GM12878 (cell line): ENCODE data around the gene PLEKHG4B. TPM values are rescaled to one million over a fixed set of nuclear protein-coding genes. Genes with fewer than 3 reads are reported as not detected.

Source experiments
- ATAC-seq: fragments of 200-7000 bp; cut with Tn5 transposase; 3 replicates; pipeline ENCODE4 v1.9.1; 2020; ENCODE audit warnings: mild to moderate bottlenecking, moderate library complexity
- BruUV-seq: library from RNA; stranded (reverse); fragments of 400-500 nt; replicated peaks from 2 replicates; lab custom pipeline; 2021; lab: Mats Ljungman, UMichigan
- CTCF ChIA-PET: fragments of 300-600 bp; sonication (Branson Sonifier 250); formaldehyde crosslinking; extraction: SDS; loops from one replicate; lab custom pipeline; 2021; ENCODE audit warnings: inconsistent platforms; lab: Yijun Ruan, JAX
- POLR2A ChIA-PET: fragments of 350-600 bp; formaldehyde crosslinking; extraction: SDS; loops from one replicate; lab custom pipeline; 2021; ENCODE audit warnings: inconsistent platforms; lab: Charles Lee
- RAD21 ChIA-PET: fragments of 300-600 bp; sonication (Branson Sonifier 250); formaldehyde crosslinking; loops from one replicate; lab custom pipeline; 2023; ENCODE audit warnings: antibody characterized with exemption; ENCODE audit not compliant: unreplicated experiment; lab: Charles Lee
- SMC1A ChIA-PET: fragments of 300-600 bp; sonication (Branson Sonifier 250); formaldehyde crosslinking; loops from one replicate; lab custom pipeline; 2023; ENCODE audit not compliant: unreplicated experiment, uncharacterized antibody; lab: Charles Lee
- DNase-seq: peaks from one replicate; pipeline ENCODE4 v3.0.0-alpha.2; 2011; ENCODE audit warnings: low read depth, low spot score
- FAIRE-seq: peaks from 3 replicates; lab custom pipeline; 2011; peaks lifted over from hg19 to GRCh38; lab: Jason Lieb, UNC
- H2AFZ ChIP-seq: 2 replicates; pipeline ENCODE4 v1.6.0; 2011; ENCODE audit warnings: low read depth, low read length, control low read depth; ENCODE audit not compliant: control insufficient read depth
- H3K27ac ChIP-seq: 2 replicates; pipeline ENCODE4 v1.5.1; 2011; ENCODE audit warnings: control low read depth; ENCODE audit not compliant: control insufficient read depth, insufficient read depth
- H3K27me3 ChIP-seq, 2 experiments: replicated peaks in 1 of 2; 2 replicates each; pipeline versions ENCODE4 v1.6.0 to v1.6.1; 2011; ENCODE audit warnings: low read length in 1 of 2; ENCODE audit not compliant: control insufficient read depth in 2 of 2, insufficient read depth in 2 of 2
- H3K36me3 ChIP-seq, 2 experiments: 2 replicates each; pipeline ENCODE4 v1.5.1; 2011; ENCODE audit warnings: low read length in 1 of 2; ENCODE audit not compliant: control insufficient read depth in 2 of 2, insufficient read depth in 2 of 2
- H3K4me1 ChIP-seq: 2 replicates; pipeline ENCODE4 v1.6.1; 2011; ENCODE audit warnings: mild to moderate bottlenecking, low read length, moderate library complexity, mixed read lengths; ENCODE audit not compliant: control insufficient read depth, insufficient read depth
- H3K4me2 ChIP-seq: 2 replicates; pipeline ENCODE4 v1.6.0; 2011; ENCODE audit warnings: control low read depth; ENCODE audit not compliant: control insufficient read depth, insufficient read depth
- H3K4me3 ChIP-seq: fragments of 200-600 bp; sonication (generic); 2 replicates; pipeline ENCODE4 v1.5.1; 2016
- H3K79me2 ChIP-seq: 2 replicates; pipeline ENCODE4 v1.6.0; 2011; ENCODE audit warnings: low read length; ENCODE audit not compliant: control insufficient read depth, insufficient read depth
- H3K9ac ChIP-seq: 2 replicates; pipeline ENCODE4 v1.8.0; 2011; ENCODE audit warnings: low read length, control low read depth, mixed read lengths; ENCODE audit not compliant: control insufficient read depth, insufficient read depth
- H3K9me3 ChIP-seq: replicated peaks from 3 replicates; pipeline ENCODE4 v1.5.1; 2011; ENCODE audit warnings: mild to moderate bottlenecking, low read length; ENCODE audit not compliant: control insufficient read depth, insufficient read depth
- H4K20me1 ChIP-seq: 2 replicates; pipeline ENCODE4 v1.6.0; 2011; ENCODE audit not compliant: control insufficient read depth, insufficient read depth
- ASH2L ChIP-seq: fragments of 300-600, 200-600 bp; sonication (generic); IDR thresholded peaks from 2 replicates; pipeline ENCODE4 v1.6.1; 2017; ENCODE audit warnings: low read depth, mild to moderate bottlenecking, borderline replicate concordance
- ATF7 ChIP-seq: fragments of 450-650 bp; IDR thresholded peaks from 2 replicates; pipeline ENCODE4 v1.6.1; 2016; ENCODE audit warnings: low read depth, mild to moderate bottlenecking
- HCFC1 ChIP-seq: fragments of 150-350 bp; IDR thresholded peaks from 2 replicates; pipeline ENCODE4 v1.6.1; 2014; ENCODE audit warnings: low read length
- HDAC2 ChIP-seq: fragments of 200-600 bp; sonication (generic); IDR thresholded peaks from 2 replicates; pipeline ENCODE4 v1.6.1; 2017
- NFIC ChIP-seq: IDR thresholded peaks from 2 replicates; pipeline ENCODE4 v1.6.1; 2012; ENCODE audit warnings: low read depth, mild to moderate bottlenecking, inconsistent platforms, low read length, moderate library complexity
- SKIL ChIP-seq: fragments of 450-650 bp; IDR thresholded peaks from 2 replicates; pipeline ENCODE4 v1.6.1; 2017; ENCODE audit warnings: mild to moderate bottlenecking, low read depth, inconsistent platforms; ENCODE audit not compliant: poor library complexity, severe bottlenecking
- SREBF1 ChIP-seq: IDR thresholded peaks from 2 replicates; pipeline ENCODE4 v1.6.1; 2012; ENCODE audit warnings: mild to moderate bottlenecking, low read length
- WGBS: methylation state at CpG from one replicate; pipeline ENCODE4 v1.1.6; 2016; ENCODE audit warnings: low lambda C conversion rate; ENCODE audit not compliant: insufficient replicate concordance, insufficient coverage; ENCODE audit errors: missing lambda C conversion rate; 5-methylcytosine and 5-hydroxymethylcytosine counted together
- in situ Hi-C: fragments of 300-500 bp; cut with MboI; formaldehyde crosslinking; loops from 9 replicates; pipeline ENCODE4 v1.14.3; 2018; ENCODE audit warnings: mixed read lengths
- intact Hi-C: fragments of 100-400 bp; cut with micrococcal nuclease; formaldehyde crosslinking; loops from one replicate; pipeline ENCODE4 v1.14.2; 2022; ENCODE audit not compliant: unreplicated experiment
- polyA plus RNA-seq, 11 experiments: library from polyadenylated mRNA; depleted of rRNA in 4 of 11; unstranded in 6 of 11; stranded (reverse) in 5 of 11; fragments of >200 nt; fragmentation: Nextera tagmentation in 4 of 11; fragmentation: Illumina TruSeq in 1 of 11; extraction: Ambion mirVana in 4 of 11; extraction: Trizol in 1 of 11; gene quantifications; 1 replicate in 1 of 11; 2 replicates in 10 of 11; pipeline versions ENCODE4 v1.2.1 to v1.2.3, GENCODE V29; 2011 to 2016; ENCODE audit warnings: inconsistent platforms in 2 of 11, missing spikeins in 2 of 11, low read depth in 1 of 11
- total RNA-seq, 4 experiments: library from RNA; depleted of rRNA in 3 of 4; stranded (reverse); fragments of >200 nt in 3 of 4; fragmentation: Illumina TruSeq in 1 of 4; extraction: Trizol in 1 of 4; gene quantifications; 2 replicates each; pipeline versions ENCODE4 v1.2.1 to v1.2.3, GENCODE V29; 2013 to 2021

PLEKHG4B gene
- total and polyA plus RNA-seq, 10 of the 15 experiments (the other 5 are each of a cell fraction or from before 2014, with no cell fraction given), result under 0.01 to 0.05 (median 0.01) TPM; not detected in 6

- Histone ChIP-seq H3K79me2 (no peaks in the 10 kb centered on the region), H4K20me1 (no peaks in the 10 kb centered on the region; the same call in 1 of the 2 replicates), H3K4me1 (no peaks in the 10 kb centered on the region), H3K4me2 (no peak overlapping the region), H3K9ac (no peak overlapping the region), H3K27ac (no peak overlapping the region), H3K4me3 (no peak overlapping the region), H3K9me3 (no peaks in the 10 kb centered on the region), H2AFZ (no peak overlapping the region), H3K27me3 (no peaks in the 10 kb centered on the region), H3K36me3 (peaks cover 6 to 8% of the 10 kb centered on the region in 2 experiments; a peak in 3 of 4 replicates)
- 41% methylated on average over 4 of the region's 4 CpGs for WGBS
- ChIA-PET CTCF (interaction anchor here (0.6 kb wide), 1 partner anchor 701 kb away, joined by 3 read pairs; no protein-coding TSS in a partner anchor), SMC1A (no interaction called here), RAD21 (no interaction called here), POLR2A (no interaction called here)
- BruUV-seq, result no TSS peak
- FAIRE-seq (no peak), ATAC-seq (no peak), DNase-seq (no peak)
- in situ Hi-C loops (no loop called here), intact Hi-C loops (no loop called here)
- TF ChIP-seq HDAC2 (no peak), ATF7 (no peak), ASH2L (no peak), SKIL (no peak), HCFC1 (no peak), SREBF1 (no peak), NFIC (no peak)
Observed at GRCh38 chr5:200985-201384, 109.0 kb downstream of the PLEKHG4B start.
